CD4-positive, CD25-positive, alpha-beta regulatory T cell (primary cell): Measurements from ENCODE around the gene PNMA6E. TPM values are rescaled to one million over a fixed set of nuclear protein-coding genes. Genes with fewer than 3 reads are reported as not detected.

Experiments
- ATAC-seq, 2 donors: fragments of 150-1000 bp; cut with Tn5 transposase; one replicate each; pipeline ENCODE4 v1.10.0; 2021; ENCODE audit warnings: low read depth in 2 of 2, moderate number of reproducible peaks in 2 of 2, moderate library complexity in 1 of 2
- DNase-seq, 3 donors: peaks; one replicate each; pipeline versions ENCODE4 v3.0.0 to v3.0.0-alpha.2; 2012 to 2022; ENCODE audit warnings: mixed read lengths in 1 of 3
- H3K27ac ChIP-seq: one replicate; pipeline ENCODE4 v1.7.0; 2013; ENCODE audit warnings: mild to moderate bottlenecking, low read length; ENCODE audit not compliant: insufficient read depth, poor library complexity, severe bottlenecking
- H3K27me3 ChIP-seq: one replicate; pipeline ENCODE4 v1.7.0; 2013; ENCODE audit warnings: low read length; ENCODE audit not compliant: control insufficient read depth, insufficient read depth
- H3K36me3 ChIP-seq: one replicate; pipeline ENCODE4 v1.7.0; 2013; ENCODE audit warnings: mild to moderate bottlenecking, low read length, moderate library complexity; ENCODE audit not compliant: control insufficient read depth, insufficient read depth
- H3K4me1 ChIP-seq: 2 replicates; pipeline ENCODE4 v1.7.0; 2013; ENCODE audit warnings: mild to moderate bottlenecking, low read length; ENCODE audit not compliant: insufficient read depth, control insufficient read depth, poor library complexity, severe bottlenecking
- H3K4me3 ChIP-seq: one replicate; pipeline ENCODE4 v1.7.0; 2013; ENCODE audit warnings: low read depth, mild to moderate bottlenecking, low read length, moderate library complexity
- H3K9me3 ChIP-seq, 2 experiments: 1 replicate in 1 of 2; 2 replicates in 1 of 2; pipeline ENCODE4 v1.7.0; 2013; ENCODE audit warnings: low read length in 2 of 2, mild to moderate bottlenecking in 1 of 2, moderate library complexity in 1 of 2; ENCODE audit not compliant: control insufficient read depth in 2 of 2
- H3K27ac Mint-ChIP-seq, 3 donors: one replicate each; pipeline ENCODE4 v1.8.0; 2020 to 2022; ENCODE audit warnings: mild to moderate bottlenecking in 3 of 3, mixed read lengths in 3 of 3, moderate library complexity in 2 of 3
- H3K27me3 Mint-ChIP-seq: one replicate; pipeline ENCODE4 v1.8.0; 2022; ENCODE audit warnings: mild to moderate bottlenecking, mixed read lengths
- H3K36me3 Mint-ChIP-seq: one replicate; pipeline ENCODE4 v1.8.0; 2020; ENCODE audit warnings: mixed read lengths
- H3K4me1 Mint-ChIP-seq, 4 donors: one replicate each; pipeline ENCODE4 v1.8.0; 2020 to 2022; ENCODE audit warnings: mixed read lengths in 4 of 4, mild to moderate bottlenecking in 1 of 4
- H3K4me3 Mint-ChIP-seq, 4 donors: one replicate each; pipeline ENCODE4 v1.8.0; 2020 to 2022; ENCODE audit warnings: mild to moderate bottlenecking in 4 of 4, mixed read lengths in 4 of 4, moderate library complexity in 3 of 4
- H3K9me3 Mint-ChIP-seq, 7 donors: one replicate each; pipeline ENCODE4 v1.8.0; 2020 to 2022; ENCODE audit warnings: mixed read lengths in 7 of 7, mild to moderate bottlenecking in 3 of 7, moderate library complexity in 2 of 7
- polyA plus RNA-seq, 4 donors: library from polyadenylated mRNA; unstranded; fragments of 300-500 nt; fragmentation: Illumina TruSeq; gene quantifications; one replicate each; pipeline ENCODE4 v1.2.3, GENCODE V29; 2021
- total RNA-seq: library from RNA; stranded (reverse); gene quantifications from one replicate; pipeline ENCODE4 v1.2.3, GENCODE V29; 2022

Gene PNMA6E
- total and polyA plus RNA-seq, 5 donors from 2014 or later: not detected

DNA sequence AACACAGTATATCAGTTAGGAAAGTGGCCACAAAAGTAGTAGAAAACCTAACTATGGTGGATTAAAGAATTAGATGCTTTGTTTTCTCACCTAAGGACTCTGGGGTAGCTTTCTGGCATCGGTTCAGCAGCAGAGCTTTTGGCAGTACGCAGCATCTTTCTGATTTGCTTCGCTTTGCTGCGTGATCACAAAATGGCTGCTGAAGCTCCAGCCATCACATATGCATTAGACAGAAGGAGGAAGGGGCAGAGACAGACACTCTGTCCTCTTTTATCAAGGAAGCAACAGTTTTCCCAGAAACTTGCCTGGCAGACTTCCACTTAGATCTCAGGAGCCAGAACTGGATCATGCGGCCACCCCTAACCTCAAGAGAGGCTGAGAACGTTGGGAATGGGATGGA is 29.6 kb upstream of the PNMA6E start:
- H3K4me3 Mint-ChIP-seq: no peak overlapping the region

DNA sequence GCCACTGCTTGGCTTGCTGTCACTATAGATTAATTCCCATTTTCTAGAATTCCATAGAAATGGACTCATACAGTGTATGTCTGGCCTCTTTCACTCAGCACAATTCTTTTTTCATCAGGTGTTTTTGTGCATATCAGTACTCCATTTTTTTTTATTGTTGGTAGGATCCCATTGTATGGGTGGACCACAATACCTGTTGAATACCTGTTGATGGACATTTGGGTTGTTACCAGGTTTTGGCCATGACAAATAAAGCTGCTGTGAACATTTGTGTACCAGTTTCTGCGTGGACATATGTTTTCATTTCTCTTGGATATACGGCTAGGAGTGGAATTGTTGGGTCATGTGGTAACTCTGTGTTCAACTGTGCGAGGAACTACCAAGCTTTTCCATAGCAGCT is 25.1 kb upstream of the PNMA6E start:
- no peak overlapping the region for H3K4me3 ChIP-seq
- ATAC-seq (no peak), DNase-seq (no peak)
- Mint-ChIP-seq H3K36me3 (no peaks in the 10 kb centered on the region), H3K27ac (no peak overlapping the region), H3K9me3 (peaks cover 0 to 6% (median 0%) of the 10 kb centered on the region in 7 donors), H3K27me3 (no peaks in the 10 kb centered on the region), H3K4me1 (no peaks in the 10 kb centered on the region), H3K4me3 (no peak overlapping the region)
- H3K36me3 ChIP-seq: no peaks in the 10 kb centered on the region
- no peaks in the 10 kb centered on the region for H3K9me3 ChIP-seq
- H3K4me1 ChIP-seq: no peaks in the 10 kb centered on the region
- H3K27ac ChIP-seq: no peak overlapping the region
- no peaks in the 10 kb centered on the region for H3K27me3 ChIP-seq

More for the DNA sequence above, 29.6 kb upstream of the PNMA6E start:
- no peak for DNase-seq
- Mint-ChIP-seq H3K36me3 (no peaks in the 10 kb centered on the region), H3K27me3 (no peaks in the 10 kb centered on the region), H3K4me1 (no peaks in the 10 kb centered on the region), H3K9me3 (peaks cover 0 to 6% (median 0%) of the 10 kb centered on the region in 7 donors), H3K27ac (no peak overlapping the region)
- Histone ChIP-seq H3K36me3 (no peaks in the 10 kb centered on the region), H3K4me1 (no peaks in the 10 kb centered on the region), H3K27ac (no peak overlapping the region), H3K4me3 (no peak overlapping the region), H3K9me3 (no peaks in the 10 kb centered on the region), H3K27me3 (no peaks in the 10 kb centered on the region)
- no peak for ATAC-seq

DNA sequence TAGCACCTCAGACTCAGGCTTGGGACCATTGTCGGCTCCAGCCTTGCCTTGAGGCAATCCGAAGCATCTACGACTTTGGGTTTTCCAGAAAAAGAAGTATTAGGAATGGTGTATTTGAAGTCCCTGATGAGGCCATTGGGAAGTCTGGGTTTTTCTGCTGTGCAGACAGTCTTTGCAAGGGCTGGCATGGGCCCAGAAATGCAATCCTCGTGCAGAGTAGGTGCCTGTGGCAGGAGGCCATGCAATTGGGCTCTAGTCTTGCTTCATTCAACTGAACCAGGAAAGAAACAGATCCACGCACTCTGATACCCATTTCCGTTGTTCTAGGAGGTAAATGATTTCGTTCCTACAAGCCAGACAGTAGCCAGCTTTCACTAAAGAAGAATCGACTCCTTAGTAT is 22.5 kb upstream of the PNMA6E start:
- Mint-ChIP-seq H3K4me3 (no peak overlapping the region), H3K27me3 (no peaks in the 10 kb centered on the region), H3K27ac (no peak overlapping the region), H3K36me3 (no peaks in the 10 kb centered on the region), H3K4me1 (no peaks in the 10 kb centered on the region), H3K9me3 (peaks cover 0 to 3% (median 0%) of the 10 kb centered on the region in 7 donors)
- Histone ChIP-seq H3K4me3 (no peak overlapping the region), H3K27me3 (no peaks in the 10 kb centered on the region), H3K36me3 (no peaks in the 10 kb centered on the region), H3K9me3 (no peaks in the 10 kb centered on the region), H3K27ac (no peak overlapping the region), H3K4me1 (no peaks in the 10 kb centered on the region)
- no peak for ATAC-seq
- no peak for DNase-seq

DNA sequence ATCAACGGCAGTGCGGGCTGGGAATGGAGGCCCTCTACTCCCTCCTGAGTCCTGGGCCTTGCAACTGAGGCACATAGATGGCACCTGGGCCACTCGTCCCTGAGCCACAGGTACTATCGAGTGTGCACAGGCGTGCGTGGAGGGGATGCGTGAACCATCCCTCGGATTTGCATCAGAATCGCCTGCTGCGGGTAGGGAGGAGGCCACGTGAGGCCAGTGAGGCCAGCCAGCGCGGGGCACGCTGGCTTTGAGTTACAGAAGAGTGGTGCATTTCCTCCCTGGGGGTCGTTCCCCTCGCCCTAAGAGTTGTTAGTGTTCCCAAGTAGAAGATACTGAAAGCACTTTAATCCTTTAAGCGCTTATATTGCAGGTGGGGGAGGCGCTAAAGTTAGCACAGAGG is 20.7 kb upstream of the PNMA6E start:
- Histone ChIP-seq H3K36me3 (no peaks in the 10 kb centered on the region), H3K27ac (no peak overlapping the region), H3K4me3 (no peak overlapping the region), H3K9me3 (no peaks in the 10 kb centered on the region), H3K4me1 (no peaks in the 10 kb centered on the region), H3K27me3 (no peaks in the 10 kb centered on the region)
- H3K27ac Mint-ChIP-seq: no peak overlapping the region
- no peaks in the 10 kb centered on the region for H3K4me1 Mint-ChIP-seq
- no peak overlapping the region for H3K4me3 Mint-ChIP-seq
- peaks cover 0 to 3% (median 0%) of the 10 kb centered on the region in 7 donors for H3K9me3 Mint-ChIP-seq
- H3K36me3 Mint-ChIP-seq: no peaks in the 10 kb centered on the region
- H3K27me3 Mint-ChIP-seq: no peaks in the 10 kb centered on the region
- ATAC-seq (no peak), DNase-seq (no peak)

DNA sequence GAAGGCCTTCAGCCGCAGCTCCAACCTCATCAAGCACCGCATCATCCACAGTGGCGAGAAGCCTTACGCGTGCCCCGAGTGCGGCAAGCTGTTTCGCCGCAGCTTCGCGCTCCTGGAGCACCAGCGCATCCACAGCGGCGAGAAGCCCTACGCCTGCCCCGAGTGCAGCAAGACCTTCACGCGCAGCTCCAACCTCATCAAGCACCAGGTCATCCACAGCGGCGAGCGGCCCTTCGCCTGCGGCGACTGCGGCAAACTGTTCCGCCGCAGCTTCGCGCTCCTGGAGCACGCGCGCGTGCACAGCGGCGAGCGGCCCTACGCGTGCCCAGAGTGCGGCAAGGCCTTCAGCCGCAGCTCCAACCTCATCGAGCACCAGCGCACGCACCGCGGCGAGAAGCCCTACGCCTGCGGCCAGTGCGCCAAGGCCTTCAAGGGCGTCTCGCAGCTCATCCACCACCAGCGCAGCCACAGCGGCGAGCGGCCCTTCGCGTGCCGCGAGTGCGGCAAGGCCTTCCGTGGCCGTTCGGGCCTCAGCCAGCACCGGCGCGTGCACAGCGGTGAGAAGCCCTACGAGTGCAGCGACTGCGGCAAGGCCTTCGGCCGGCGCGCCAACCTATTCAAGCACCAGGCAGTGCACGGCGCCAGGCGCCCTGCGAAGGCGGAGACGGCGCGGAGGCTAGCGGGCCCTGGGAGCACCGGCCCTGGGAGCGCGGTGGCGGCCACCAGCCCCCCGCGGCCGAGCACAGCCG is 19.9 kb upstream of the PNMA6E start:
- no peak overlapping the region for H3K4me3 ChIP-seq
- H3K36me3 Mint-ChIP-seq: no peaks in the 10 kb centered on the region
- H3K4me1 ChIP-seq: no peaks in the 10 kb centered on the region
- H3K27me3 Mint-ChIP-seq: no peaks in the 10 kb centered on the region
- H3K36me3 ChIP-seq: no peaks in the 10 kb centered on the region
- ATAC-seq (no peak), DNase-seq (no peak)
- no peak overlapping the region for H3K27ac Mint-ChIP-seq
- no peaks in the 10 kb centered on the region for H3K4me1 Mint-ChIP-seq
- H3K27me3 ChIP-seq: no peaks in the 10 kb centered on the region
- H3K27ac ChIP-seq: no peak overlapping the region
- no peaks in the 10 kb centered on the region for H3K9me3 ChIP-seq
- peaks cover 0 to 3% (median 0%) of the 10 kb centered on the region in 7 donors for H3K9me3 Mint-ChIP-seq
- H3K4me3 Mint-ChIP-seq: no peak overlapping the region

DNA sequence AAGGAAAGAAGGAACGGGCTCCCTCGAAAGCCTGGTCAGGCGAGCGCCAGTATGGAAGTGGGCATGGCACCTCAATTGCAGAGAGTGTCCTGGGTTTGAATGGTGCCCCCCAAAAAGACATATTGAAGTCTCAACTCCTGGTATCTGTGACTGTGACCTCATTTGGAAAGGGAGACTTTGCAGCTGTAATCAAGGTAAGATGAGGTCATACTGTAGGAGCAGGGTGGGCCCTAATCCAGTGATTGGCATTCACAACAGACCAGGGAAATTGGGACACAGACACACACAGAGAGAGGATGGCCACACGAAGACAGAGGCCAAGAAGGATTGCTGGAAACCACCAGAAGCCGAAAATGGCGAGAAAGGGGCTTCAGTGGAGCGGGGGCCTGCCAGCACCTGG is 16.5 kb upstream of the PNMA6E start:
- Histone ChIP-seq H3K4me3 (no peak overlapping the region), H3K4me1 (no peaks in the 10 kb centered on the region), H3K9me3 (no peaks in the 10 kb centered on the region), H3K27ac (no peak overlapping the region), H3K27me3 (no peaks in the 10 kb centered on the region), H3K36me3 (no peaks in the 10 kb centered on the region)
- DNase-seq (no peak), ATAC-seq (no peak)
- no peak overlapping the region for H3K4me3 Mint-ChIP-seq
- no peaks in the 10 kb centered on the region for H3K27me3 Mint-ChIP-seq
- no peak overlapping the region for H3K27ac Mint-ChIP-seq
- H3K4me1 Mint-ChIP-seq: no peaks in the 10 kb centered on the region
- peaks cover 0 to 3% (median 0%) of the 10 kb centered on the region in 7 donors for H3K9me3 Mint-ChIP-seq
- H3K36me3 Mint-ChIP-seq: no peaks in the 10 kb centered on the region

DNA sequence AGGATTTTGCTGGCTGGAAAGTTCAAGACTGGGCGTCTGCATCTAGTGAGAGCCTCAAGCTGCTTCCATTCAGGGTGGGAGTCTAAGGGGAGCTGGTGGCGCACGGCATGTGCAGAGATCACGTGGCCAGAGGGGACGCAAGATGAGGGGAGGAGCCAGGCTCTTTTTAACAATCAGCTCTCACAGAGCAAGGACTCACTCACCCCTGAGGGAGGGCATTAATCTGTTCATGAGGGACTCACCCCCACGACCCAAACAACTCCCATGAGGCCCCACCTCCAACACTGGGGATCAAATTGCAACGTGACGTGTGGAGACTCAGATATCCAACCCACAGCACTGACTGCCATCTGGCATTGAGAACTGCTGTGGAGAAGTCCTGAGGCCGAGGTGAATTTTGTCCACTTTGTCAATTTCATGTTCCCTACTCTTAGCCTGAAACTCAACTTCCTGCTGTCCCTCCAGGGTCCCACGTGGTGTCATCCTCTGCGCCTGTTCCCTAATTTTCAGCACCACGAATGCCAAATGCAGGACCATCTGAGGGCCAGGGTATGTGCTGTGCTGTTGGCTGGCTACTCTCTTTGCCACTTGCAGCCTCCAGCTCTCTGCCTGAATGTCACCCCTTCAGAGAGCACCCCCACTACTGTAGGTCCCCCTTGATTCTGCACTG is 15.8 kb upstream of the PNMA6E start:
- no peaks in the 10 kb centered on the region for H3K36me3 Mint-ChIP-seq
- no peak for ATAC-seq
- Histone ChIP-seq H3K36me3 (no peaks in the 10 kb centered on the region), H3K27ac (no peak overlapping the region), H3K4me1 (peaks cover 3% of the 10 kb centered on the region), H3K4me3 (no peak overlapping the region), H3K27me3 (no peaks in the 10 kb centered on the region), H3K9me3 (no peaks in the 10 kb centered on the region)
- H3K4me3 Mint-ChIP-seq: no peak overlapping the region
- H3K9me3 Mint-ChIP-seq: peaks cover 0 to 3% (median 0%) of the 10 kb centered on the region in 7 donors
- H3K27me3 Mint-ChIP-seq: peaks cover 4% of the 10 kb centered on the region
- no peak for DNase-seq
- no peak overlapping the region for H3K27ac Mint-ChIP-seq
- peaks cover 0 to 6% (median 3%) of the 10 kb centered on the region in 4 donors for H3K4me1 Mint-ChIP-seq
